Measurements from ENCODE around the gene CDRT15.

The CDRT15 gene

DNA sequence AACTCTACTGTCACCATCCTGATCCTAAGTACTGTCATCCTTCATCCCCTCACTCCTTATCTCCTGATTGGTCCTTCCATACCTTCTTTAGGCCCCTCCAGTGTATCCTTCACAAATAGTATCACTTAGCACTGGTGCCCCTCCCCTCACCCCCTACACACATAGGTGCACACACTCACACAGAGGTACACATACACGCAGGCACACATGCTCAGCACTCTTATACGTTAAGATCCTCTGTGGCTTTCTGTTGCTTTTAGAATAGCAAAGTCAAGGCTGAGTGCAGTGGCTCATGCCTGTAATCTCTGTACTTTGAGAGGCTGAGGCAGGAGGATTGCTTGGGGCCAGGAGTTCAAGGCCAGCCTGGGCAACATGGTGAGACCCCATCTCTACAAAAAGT, 32.1 kb downstream of the CDRT15 start:
- Histone ChIP-seq H3F3A (ENCODE audit: control insufficient read depth, insufficient read depth) (no peaks in the 10 kb centered on the region), H3K27ac (ENCODE audit: low read depth, low read length) (no peak overlapping the region), H3K4me1 (ENCODE audit: control insufficient read depth, low read length) (no peaks in the 10 kb centered on the region), H3K9me3 (ENCODE audit: control insufficient read depth, insufficient read depth, low read length) (no peaks in the 10 kb centered on the region), H4K20me1 (ENCODE audit: control insufficient read depth, insufficient read depth, low read depth, low read length) (peaks cover 3% of the 10 kb centered on the region; the same call in 1 of the 2 replicates), H3K36me3 (ENCODE audit: control insufficient read depth, low read length) (peaks cover 4% of the 10 kb centered on the region), H3K4me2 (ENCODE audit: low read length) (no peak overlapping the region), H3K27me3 (ENCODE audit: control insufficient read depth, low read length) (no peaks in the 10 kb centered on the region), H3K9me2 (replicated peaks; ENCODE audit: control insufficient read depth, low read length) (no peaks in the 10 kb centered on the region), H3K79me2 (ENCODE audit: control insufficient read depth, low read length) (no peaks in the 10 kb centered on the region), H3K4me3 (ENCODE audit: low read length) (no peak overlapping the region)
- TF ChIP-seq CTCF (IDR thresholded peaks at IDR 0.05; ENCODE audit: low read depth, low read length, poor library complexity, severe bottlenecking) (no peak), EZH2phosphoT487 (IDR thresholded peaks at IDR 0.05; ENCODE audit: borderline replicate concordance, low read length) (no peak)

GRCh38 chr17:14204084-14204483, 32.6 kb downstream of the CDRT15 start:
- H3K4me2 ChIP-seq (ENCODE audit: low read length): no peak overlapping the region

DNA sequence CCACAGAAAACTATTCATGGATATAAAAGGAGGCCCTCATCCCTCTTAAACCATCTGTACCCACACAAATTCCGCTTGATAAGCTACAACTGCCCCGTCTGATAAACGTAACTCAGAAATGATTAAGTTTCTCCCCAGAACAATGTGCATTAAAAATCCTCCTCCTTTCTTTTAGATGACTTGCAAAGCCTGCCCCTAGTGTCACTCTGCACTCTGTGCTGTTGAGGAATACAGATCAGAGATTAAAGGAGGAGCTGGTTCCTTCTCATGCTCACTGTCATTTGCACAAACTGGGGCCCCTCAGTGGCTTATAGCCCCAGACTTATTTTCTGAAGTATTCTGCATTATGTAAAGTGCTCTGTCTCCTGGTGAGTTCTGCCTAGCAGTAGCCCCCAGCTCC, 33.3 kb downstream of the CDRT15 start:
- H3K4me3 ChIP-seq (ENCODE audit: low read length): no peak overlapping the region
- no peak overlapping the region for H3K4me2 ChIP-seq (ENCODE audit: low read length)
- no peaks in the 10 kb centered on the region for H3K9me3 ChIP-seq (ENCODE audit: control insufficient read depth, insufficient read depth, low read length)
- peaks cover 8% of the 10 kb centered on the region; the same call in 1 of the 2 replicates for H4K20me1 ChIP-seq (ENCODE audit: control insufficient read depth, insufficient read depth, low read depth, low read length)
- no peaks in the 10 kb centered on the region for H3F3A ChIP-seq (ENCODE audit: control insufficient read depth, insufficient read depth)
- no peak overlapping the region for H3K27ac ChIP-seq (ENCODE audit: low read depth, low read length)
- TF ChIP-seq CTCF (IDR thresholded peaks at IDR 0.05; ENCODE audit: low read depth, low read length, poor library complexity, severe bottlenecking) (peak; percentile 14), EZH2phosphoT487 (IDR thresholded peaks at IDR 0.05; ENCODE audit: borderline replicate concordance, low read length) (no peak)
- peaks cover 5% of the 10 kb centered on the region; the same call in 1 of the 2 replicates for H3K36me3 ChIP-seq (ENCODE audit: control insufficient read depth, low read length)
- no peaks in the 10 kb centered on the region for H3K4me1 ChIP-seq (ENCODE audit: control insufficient read depth, low read length)
- H3K27me3 ChIP-seq (ENCODE audit: control insufficient read depth, low read length): no peaks in the 10 kb centered on the region
- H3K9me2 ChIP-seq (replicated peaks; ENCODE audit: control insufficient read depth, low read length): no peaks in the 10 kb centered on the region
- H3K79me2 ChIP-seq (ENCODE audit: control insufficient read depth, low read length): no peaks in the 10 kb centered on the region

More at GRCh38 chr17:14204084-14204483, 32.6 kb downstream of the CDRT15 start:
- no peak overlapping the region for H3K4me3 ChIP-seq (ENCODE audit: low read length)
- TF ChIP-seq CTCF (IDR thresholded peaks at IDR 0.05; ENCODE audit: low read depth, low read length, poor library complexity, severe bottlenecking) (no peak), EZH2phosphoT487 (IDR thresholded peaks at IDR 0.05; ENCODE audit: borderline replicate concordance, low read length) (no peak)
- H3K9me2 ChIP-seq (replicated peaks; ENCODE audit: control insufficient read depth, low read length): no peaks in the 10 kb centered on the region
- no peak overlapping the region for H3K27ac ChIP-seq (ENCODE audit: low read depth, low read length)
- no peaks in the 10 kb centered on the region for H3K79me2 ChIP-seq (ENCODE audit: control insufficient read depth, low read length)
- peaks cover 4% of the 10 kb centered on the region; the same call in 1 of the 2 replicates for H3K36me3 ChIP-seq (ENCODE audit: control insufficient read depth, low read length)
- no peaks in the 10 kb centered on the region for H3K4me1 ChIP-seq (ENCODE audit: control insufficient read depth, low read length)
- no peaks in the 10 kb centered on the region for H3F3A ChIP-seq (ENCODE audit: control insufficient read depth, insufficient read depth)
- peaks cover 7% of the 10 kb centered on the region; the same call in 1 of the 2 replicates for H4K20me1 ChIP-seq (ENCODE audit: control insufficient read depth, insufficient read depth, low read depth, low read length)
- H3K27me3 ChIP-seq (ENCODE audit: control insufficient read depth, low read length): no peaks in the 10 kb centered on the region
- H3K9me3 ChIP-seq (ENCODE audit: control insufficient read depth, insufficient read depth, low read length): no peaks in the 10 kb centered on the region

All from DOHH2 (cell line).